ENCODE results near the gene PTPN18. TPM values are rescaled to one million over a fixed set of nuclear protein-coding genes. Genes with fewer than 3 reads are reported as not detected.

PTPN18 gene
- total RNA-seq, 1 donor from 2014 or later, result 44.7 TPM

GRCh38 chr2:130338793-130339345 is 17.0 kb upstream of the PTPN18 start:
- no peak for ATAC-seq
- intact Hi-C loops (cut with DNase I), result no loop called here
- no peak for DNase-seq (ENCODE audit: low spot score)

- ATAC-seq (no peak), DNase-seq (ENCODE audit: low spot score) (no peak)
- intact Hi-C loops (cut with DNase I), result loop anchor here (10.0 kb wide), 1 partner anchor 155 kb away; the partner anchor contains the start of genes MZT2B and SMPD4
Measured at GRCh38 chr2:130339885-130340745, 15.7 kb upstream of the PTPN18 start.

GRCh38 chr2:130341562-130342019 is 14.3 kb upstream of the PTPN18 start:
- no peak for ATAC-seq
- intact Hi-C loops (cut with DNase I), result loop anchor here (10.0 kb wide), 1 partner anchor 157 kb away; the partner anchor contains the start of genes MZT2B and SMPD4
- DNase-seq (ENCODE audit: low spot score), result no peak

- peak; percentile 94 for ATAC-seq
- intact Hi-C loops (cut with DNase I), result loop anchor here (10.0 kb wide), 1 partner anchor 157 kb away; the partner anchor contains the start of genes MZT2B and SMPD4
- DNase-seq (ENCODE audit: low spot score), result peak; percentile 91
Measured at GRCh38 chr2:130342020-130342532, 13.8 kb upstream of the PTPN18 start.

- intact Hi-C loops (cut with DNase I), result loop anchor here (10.0 kb wide), 1 partner anchor 158 kb away; the partner anchor contains the start of genes MZT2B and SMPD4
- peak; percentile 99 for ATAC-seq
- peak; percentile 97 for DNase-seq (ENCODE audit: low spot score)
Measured at GRCh38 chr2:130342533-130343275, 13.2 kb upstream of the PTPN18 start, which contains the start of gene IMP4. TSS of gene IMP4 (plus strand) at chr2:130342897. CDS start at chr2:130342933, 36 bp downstream.

GRCh38 chr2:130344578-130344977 is 11.3 kb upstream of the PTPN18 start:
- no peak for DNase-seq (ENCODE audit: low spot score)
- intact Hi-C loops (cut with DNase I), result loop anchor here (10.0 kb wide), 1 partner anchor 160 kb away; the partner anchor contains the start of genes MZT2B and SMPD4

GRCh38 chr2:130345091-130345490 is 10.8 kb upstream of the PTPN18 start:
- ATAC-seq (no peak), DNase-seq (ENCODE audit: low spot score) (no peak)
- intact Hi-C loops (cut with DNase I), result loop anchor here (10.0 kb wide), 1 partner anchor 160 kb away; the partner anchor contains the start of genes MZT2B and SMPD4

More at GRCh38 chr2:130344578-130344977, 11.3 kb upstream of the PTPN18 start:
- ATAC-seq, result no peak

- no peak for DNase-seq (ENCODE audit: low spot score)
- intact Hi-C loops (cut with DNase I), result loop anchor here (10.0 kb wide), 1 partner anchor 161 kb away; the partner anchor contains the start of genes MZT2B and SMPD4
Measured at GRCh38 chr2:130345611-130346010, 10.2 kb upstream of the PTPN18 start.

GRCh38 chr2:130346041-130346740 is 9.7 kb upstream of the PTPN18 start:
- ATAC-seq (no peak), DNase-seq (ENCODE audit: low spot score) (no peak)
- intact Hi-C loops (cut with DNase I), result loop anchor here (10.0 kb wide), 1 partner anchor 161 kb away; the partner anchor contains the start of genes MZT2B and SMPD4

More at GRCh38 chr2:130345611-130346010, 10.2 kb upstream of the PTPN18 start:
- ATAC-seq, result no peak

- ATAC-seq, result no peak
- intact Hi-C loops (cut with DNase I), result loop anchor here (10.0 kb wide), 1 partner anchor 162 kb away; the partner anchor contains the start of genes MZT2B and SMPD4
- no peak for DNase-seq (ENCODE audit: low spot score)
Measured at GRCh38 chr2:130346741-130347066, 9.2 kb upstream of the PTPN18 start.

- ATAC-seq, result no peak
- intact Hi-C loops (cut with DNase I), result loop anchor here (10.0 kb wide), 1 partner anchor 163 kb away; the partner anchor contains the start of genes MZT2B and SMPD4
- no peak for DNase-seq (ENCODE audit: low spot score)
Measured at GRCh38 chr2:130347220-130347925, 8.5 kb upstream of the PTPN18 start.

- intact Hi-C loops (cut with DNase I), result loop anchor here (10.0 kb wide), 1 partner anchor 164 kb away; the partner anchor contains the start of genes MZT2B and SMPD4
- no peak for ATAC-seq
- DNase-seq (ENCODE audit: low spot score), result no peak
Measured at GRCh38 chr2:130349174-130349573, 6.7 kb upstream of the PTPN18 start.

- no peak for DNase-seq (ENCODE audit: low spot score)
- ATAC-seq, result no peak
- intact Hi-C loops (cut with DNase I), result no loop called here
Measured at GRCh38 chr2:130351711-130352110, 4.1 kb upstream of the PTPN18 start.

GRCh38 chr2:130352237-130352636 is 3.6 kb upstream of the PTPN18 start:
- intact Hi-C loops (cut with DNase I), result no loop called here
- DNase-seq (ENCODE audit: low spot score), result no peak
- no peak for ATAC-seq

GRCh38 chr2:130353291-130354138 is 2.3 kb upstream of the PTPN18 start:
- intact Hi-C loops (cut with DNase I), result no loop called here
- ATAC-seq (no peak), DNase-seq (ENCODE audit: low spot score) (no peak)

GRCh38 chr2:130354139-130354428 is 1.8 kb upstream of the PTPN18 start:
- intact Hi-C loops (cut with DNase I), result no loop called here
- DNase-seq (ENCODE audit: low spot score) (no peak), ATAC-seq (no peak)

- no peak for DNase-seq (ENCODE audit: low spot score)
- intact Hi-C loops (cut with DNase I), result no loop called here
- ATAC-seq, result no peak
Measured at GRCh38 chr2:130355172-130355577, 681 bp upstream of the PTPN18 start.
